Astrocyte of the cerebellum (primary cell): ENCODE data around the gene KCTD5.

ENCODE experiments used
- DNase-seq: peaks from one replicate; pipeline ENCODE4 v3.0.0-alpha.2; 2011; ENCODE audit warnings: low read depth
- H3K4me3 ChIP-seq: 2 replicates; pipeline ENCODE4 v1.5.1; 2011; ENCODE audit warnings: mild to moderate bottlenecking, low read depth, low read length, moderate library complexity
- in situ Hi-C: cut with HindIII; loops from 2 replicates; pipeline ENCODE4 v1.10.0; 2017; ENCODE audit warnings: low sequenced_read_pairs
- TF ChIP-seq, protein P1 (sequence below): IDR thresholded peaks from 2 replicates; pipeline ENCODE4 v1.5.1; 2012; ENCODE audit warnings: low read length, low read depth, moderate library complexity, mild to moderate bottlenecking; ENCODE audit errors: missing control alignments

The KCTD5 gene

DNA sequence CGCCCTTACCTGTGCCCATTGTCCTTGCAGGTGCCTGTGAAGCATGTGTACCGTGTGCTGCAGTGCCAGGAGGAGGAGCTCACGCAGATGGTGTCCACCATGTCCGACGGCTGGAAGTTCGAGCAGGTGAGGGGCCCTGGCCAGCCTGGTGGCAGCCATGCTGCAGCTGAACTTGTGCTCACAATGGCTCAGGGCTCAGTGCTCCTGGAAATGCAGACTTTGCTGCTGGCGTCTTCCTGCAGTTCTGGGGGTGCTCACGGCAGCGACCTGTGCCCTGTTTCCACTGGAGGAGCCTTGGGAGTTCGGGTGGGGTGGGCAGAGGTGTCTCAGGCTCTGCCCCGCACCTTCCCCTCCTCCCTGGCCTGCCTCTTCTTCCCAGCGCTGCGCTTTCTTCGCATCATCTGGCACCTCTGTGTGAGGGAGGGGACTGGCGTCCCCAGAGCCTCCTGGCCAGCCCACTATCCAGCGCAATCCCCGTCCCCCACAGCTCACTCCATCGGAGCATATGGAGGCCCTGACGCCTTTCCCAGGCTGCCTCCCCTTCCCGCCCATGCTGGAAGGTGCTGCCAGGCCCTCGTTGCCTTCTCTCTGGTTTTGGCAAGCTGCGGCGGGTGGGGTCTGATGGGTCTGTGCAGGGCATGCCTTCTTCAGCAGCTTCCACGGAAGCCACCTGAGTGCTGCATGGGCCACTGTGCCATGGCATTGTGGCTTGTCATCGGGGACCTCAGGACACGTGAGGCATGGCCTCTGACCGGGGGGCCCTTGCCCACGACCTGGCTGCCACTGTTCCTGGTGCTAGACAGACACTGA, 17.7 kb downstream of the KCTD5 start:
- TF ChIP-seq, protein P1, sequence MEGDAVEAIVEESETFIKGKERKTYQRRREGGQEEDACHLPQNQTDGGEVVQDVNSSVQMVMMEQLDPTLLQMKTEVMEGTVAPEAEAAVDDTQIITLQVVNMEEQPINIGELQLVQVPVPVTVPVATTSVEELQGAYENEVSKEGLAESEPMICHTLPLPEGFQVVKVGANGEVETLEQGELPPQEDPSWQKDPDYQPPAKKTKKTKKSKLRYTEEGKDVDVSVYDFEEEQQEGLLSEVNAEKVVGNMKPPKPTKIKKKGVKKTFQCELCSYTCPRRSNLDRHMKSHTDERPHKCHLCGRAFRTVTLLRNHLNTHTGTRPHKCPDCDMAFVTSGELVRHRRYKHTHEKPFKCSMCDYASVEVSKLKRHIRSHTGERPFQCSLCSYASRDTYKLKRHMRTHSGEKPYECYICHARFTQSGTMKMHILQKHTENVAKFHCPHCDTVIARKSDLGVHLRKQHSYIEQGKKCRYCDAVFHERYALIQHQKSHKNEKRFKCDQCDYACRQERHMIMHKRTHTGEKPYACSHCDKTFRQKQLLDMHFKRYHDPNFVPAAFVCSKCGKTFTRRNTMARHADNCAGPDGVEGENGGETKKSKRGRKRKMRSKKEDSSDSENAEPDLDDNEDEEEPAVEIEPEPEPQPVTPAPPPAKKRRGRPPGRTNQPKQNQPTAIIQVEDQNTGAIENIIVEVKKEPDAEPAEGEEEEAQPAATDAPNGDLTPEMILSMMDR = no peak
- in situ Hi-C loops = no loop called here
- H3K4me3 ChIP-seq = no peak overlapping the region
- no peak for DNase-seq

DNA sequence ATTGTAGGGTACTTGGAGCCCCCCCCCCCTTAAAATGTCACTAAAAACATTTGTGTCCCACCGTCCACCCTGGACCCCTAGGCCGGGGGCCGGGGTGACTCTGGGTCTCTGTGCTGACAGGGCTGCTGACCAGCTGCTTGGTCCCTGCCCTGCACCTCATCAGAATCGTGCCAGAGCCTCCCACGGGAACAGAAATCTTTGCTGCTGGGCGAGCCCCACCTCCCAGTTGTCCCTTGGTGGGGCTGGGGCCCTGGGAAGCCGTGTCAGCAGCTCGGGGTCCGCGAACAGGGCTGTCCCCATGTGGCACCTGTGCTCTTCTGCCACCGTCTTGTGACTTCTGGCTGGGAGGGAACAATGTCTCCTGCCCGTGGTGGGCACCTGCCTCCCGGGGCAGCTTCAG, 18.5 kb downstream of the KCTD5 start:
- TF ChIP-seq, protein P1 = no peak
- no peak overlapping the region for H3K4me3 ChIP-seq
- no peak for DNase-seq
- in situ Hi-C loops = no loop called here

DNA sequence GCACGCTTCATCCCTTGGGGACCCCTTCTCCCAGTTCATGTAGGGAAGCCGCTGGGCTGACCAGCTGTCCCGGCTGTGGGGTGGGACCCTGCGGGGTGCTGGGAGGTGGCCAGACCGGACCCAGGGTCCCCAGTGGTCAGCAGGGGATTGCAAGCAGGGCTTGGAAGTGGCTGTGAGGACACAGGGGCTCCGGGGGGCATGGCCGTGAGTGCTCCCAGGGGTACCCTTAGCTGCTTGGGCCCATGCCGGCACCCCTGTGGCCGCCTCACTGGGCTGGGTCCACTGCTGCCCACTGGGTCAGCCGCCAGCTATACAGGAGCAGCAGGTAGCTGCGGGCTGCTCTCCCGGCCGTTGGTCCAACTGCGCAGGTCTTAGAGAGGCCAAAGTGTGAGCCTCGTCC, 18.9 kb downstream of the KCTD5 start:
- TF ChIP-seq, protein P1 = no peak
- H3K4me3 ChIP-seq = no peak overlapping the region
- no peak for DNase-seq
- in situ Hi-C loops = no loop called here

DNA sequence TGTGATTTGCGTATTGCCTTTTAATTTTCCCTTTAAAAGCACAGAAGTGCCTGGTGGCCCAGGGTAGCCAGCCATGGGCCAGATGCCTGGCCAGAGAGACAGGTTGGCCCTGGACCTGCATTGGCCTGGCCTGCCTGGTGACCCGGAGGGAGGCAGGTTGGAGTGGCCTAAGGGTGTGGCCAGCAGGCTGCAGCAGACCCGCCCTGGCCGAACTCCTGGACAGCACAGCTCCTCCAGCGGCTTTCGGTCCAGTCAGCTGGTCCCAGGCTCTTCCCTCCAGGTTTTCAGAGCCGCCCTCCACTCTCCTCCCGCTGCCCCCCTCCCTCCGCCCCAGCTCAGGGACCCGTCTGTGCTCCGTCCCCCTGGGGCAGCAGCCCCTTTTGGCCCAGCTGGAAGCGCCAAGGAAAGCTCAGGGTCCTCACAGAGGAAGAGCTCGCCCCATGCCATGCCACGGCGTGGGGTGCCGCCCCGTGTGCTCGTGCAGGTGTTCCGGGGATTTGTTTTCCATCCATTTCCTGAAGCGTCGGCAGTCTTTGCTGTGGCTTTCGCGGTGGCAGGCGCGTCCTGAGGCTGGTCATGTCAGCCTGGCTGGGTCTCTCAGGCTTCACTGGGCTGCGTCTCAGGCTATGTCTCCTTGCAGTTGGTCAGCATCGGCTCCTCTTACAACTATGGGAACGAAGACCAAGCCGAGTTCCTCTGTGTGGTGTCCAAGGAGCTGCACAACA, 19.6 kb downstream of the KCTD5 start:
- no peak for DNase-seq
- TF ChIP-seq, protein P1 = no peak
- in situ Hi-C loops = no loop called here
- H3K4me3 ChIP-seq = no peak overlapping the region

DNA sequence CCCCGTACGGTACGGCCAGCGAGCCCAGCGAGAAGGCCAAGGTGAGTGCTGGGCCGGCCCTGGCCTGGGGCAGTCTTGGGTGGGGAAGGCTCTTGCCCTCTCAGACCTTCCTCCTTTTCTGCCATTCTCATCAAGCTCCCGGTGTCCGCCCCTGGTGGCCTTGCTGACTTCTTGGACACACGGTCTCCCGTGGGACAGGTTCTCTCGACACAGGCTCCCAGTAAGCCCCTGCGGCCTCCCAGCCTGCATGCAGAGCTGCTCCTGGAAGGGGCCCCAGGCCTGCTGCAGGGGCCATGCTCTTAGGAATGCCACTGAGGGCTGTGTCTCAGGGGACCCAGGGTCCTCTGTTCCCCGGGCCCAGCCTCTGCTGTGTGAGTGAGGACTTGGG, 20.1 kb downstream of the KCTD5 start:
- TF ChIP-seq, protein P1 = no peak
- H3K4me3 ChIP-seq = no peak overlapping the region
- in situ Hi-C loops = no loop called here
- no peak for DNase-seq

DNA sequence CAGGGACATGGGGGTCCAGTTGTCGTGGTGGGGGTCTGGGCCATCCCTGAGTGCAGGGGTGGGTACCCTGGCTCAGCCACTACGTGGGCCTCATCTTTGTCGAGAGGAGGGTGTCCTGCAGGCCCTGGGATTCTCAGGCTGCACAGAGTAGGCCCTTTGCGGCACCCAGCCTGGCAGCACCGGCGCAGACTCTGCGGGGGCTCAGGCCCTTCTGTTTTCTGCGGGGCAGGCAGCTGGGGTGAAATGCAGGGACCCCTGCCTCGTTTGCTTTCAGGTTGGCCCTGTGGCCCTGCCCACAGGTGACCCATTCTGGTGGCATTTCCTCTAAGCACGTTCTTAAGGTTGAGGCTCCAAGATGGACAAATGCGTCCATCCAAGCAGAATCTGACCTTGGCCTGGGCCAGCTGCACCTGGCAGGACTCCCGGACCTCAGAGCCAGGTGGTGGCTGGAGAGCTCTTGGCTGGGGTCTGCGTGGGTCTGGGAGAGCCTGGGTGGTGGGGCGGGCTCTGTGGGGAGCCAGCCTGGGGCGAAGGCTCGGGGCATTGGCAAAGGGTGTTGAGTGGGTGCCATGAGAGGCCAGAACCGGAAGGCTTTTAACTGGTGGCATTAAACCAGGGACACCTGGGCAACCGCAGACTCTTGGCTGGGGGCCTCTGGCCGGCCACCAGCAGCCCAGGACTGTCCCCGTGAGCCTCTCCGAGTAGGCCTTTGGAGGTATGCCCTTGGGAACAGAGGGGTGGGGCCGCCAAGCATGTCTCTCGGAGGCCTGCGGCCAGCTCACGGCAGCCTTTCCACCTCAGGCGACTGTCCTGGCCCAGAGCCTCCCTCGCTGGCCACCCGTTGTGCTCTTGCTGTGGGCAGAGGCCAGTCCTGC, 20.8 kb downstream of the KCTD5 start:
- in situ Hi-C loops = no loop called here
- DNase-seq = no peak
- H3K4me3 ChIP-seq = no peak overlapping the region
- TF ChIP-seq, protein P1 = no peak
